HG02970 (cell line): ENCODE data around the gene PRPF6.
"Not testable (repeated sequence)": the region's sequence is repeated elsewhere in the genome, so short reads cannot be mapped to it uniquely, and the experiment has no call there.

Experiments
- ATAC-seq: cut with Tn5 transposase; IDR thresholded peaks from one replicate; pipeline ENCODE4 v1.9.1; 2021; ENCODE audit warnings: mild to moderate bottlenecking, moderate library complexity, moderate number of reproducible peaks; ENCODE audit not compliant: unreplicated experiment, low FRiP score

PRPF6 gene

GRCh38 chr20:64005394-64005793 is 24.5 kb downstream of the PRPF6 start:
- ATAC-seq, result no peak

GRCh38 chr20:64006490-64006889 is 25.6 kb downstream of the PRPF6 start:
- no peak for ATAC-seq

GRCh38 chr20:64006902-64007301 is 26.0 kb downstream of the PRPF6 start:
- no peak for ATAC-seq

- no peak for ATAC-seq
Observed at GRCh38 chr20:64009811-64010387, 29.0 kb downstream of the PRPF6 start.

GRCh38 chr20:64010711-64011237 is 29.8 kb downstream of the PRPF6 start:
- no peak for ATAC-seq

GRCh38 chr20:64011366-64011779 is 30.4 kb downstream of the PRPF6 start:
- no peak for ATAC-seq

- not testable (repeated sequence) for ATAC-seq
Observed at GRCh38 chr20:64012385-64013154, 31.6 kb downstream of the PRPF6 start.

GRCh38 chr20:64015635-64016034 is 34.7 kb downstream of the PRPF6 start:
- ATAC-seq, result no peak

GRCh38 chr20:64021124-64021975 is 40.4 kb downstream of the PRPF6 start:
- no peak for ATAC-seq

GRCh38 chr20:64022671-64023360 is 41.9 kb downstream of the PRPF6 start:
- ATAC-seq, result no peak

- ATAC-seq, result no peak
Observed at GRCh38 chr20:64023361-64024140, 42.6 kb downstream of the PRPF6 start.

- ATAC-seq, result no peak
Observed at GRCh38 chr20:64024141-64024990, 43.4 kb downstream of the PRPF6 start.

GRCh38 chr20:64025101-64025825 is 44.3 kb downstream of the PRPF6 start:
- no peak for ATAC-seq

- ATAC-seq, result no peak
Observed at GRCh38 chr20:64025826-64026412, 45.0 kb downstream of the PRPF6 start.

GRCh38 chr20:64027981-64028685 is 47.2 kb downstream of the PRPF6 start:
- no peak for ATAC-seq

GRCh38 chr20:64029293-64030117 is 48.6 kb downstream of the PRPF6 start:
- no peak for ATAC-seq
